Muscle layer of duodenum (tissue), 2 donors: Measurements from ENCODE around the gene PGP.
"Not testable (repeated sequence)": the region's sequence is repeated elsewhere in the genome, so short reads cannot be mapped to it uniquely, and the experiment has no call there.

ENCODE experiments used
- H3K27ac ChIP-seq: one replicate; pipeline ENCODE4 v1.7.0; 2013; ENCODE audit warnings: mild to moderate bottlenecking, low read length
- H3K27me3 ChIP-seq: one replicate; pipeline ENCODE4 v1.7.0; 2013; ENCODE audit warnings: low read depth, mild to moderate bottlenecking, control low read depth, low read length
- H3K36me3 ChIP-seq, 2 donors: one replicate each; pipeline ENCODE4 v1.7.0; 2013; ENCODE audit warnings: low read length in 2 of 2, control low read depth in 1 of 2, mild to moderate bottlenecking in 1 of 2; ENCODE audit not compliant: insufficient read depth in 2 of 2, control insufficient read depth in 1 of 2
- H3K4me1 ChIP-seq, 2 donors: one replicate each; pipeline ENCODE4 v1.7.0; 2013; ENCODE audit warnings: low read length in 2 of 2, mild to moderate bottlenecking in 2 of 2, control low read depth in 1 of 2, moderate library complexity in 1 of 2; ENCODE audit not compliant: insufficient read depth in 2 of 2, control insufficient read depth in 1 of 2
- H3K4me3 ChIP-seq, 2 donors: one replicate each; pipeline ENCODE4 v1.7.0; 2013; ENCODE audit warnings: low read length in 2 of 2, low read depth in 1 of 2, mild to moderate bottlenecking in 1 of 2
- H3K9me3 ChIP-seq, 2 donors: one replicate each; pipeline ENCODE4 v1.7.0; 2013; ENCODE audit warnings: low read length in 2 of 2, control low read depth in 1 of 2, mild to moderate bottlenecking in 1 of 2; ENCODE audit not compliant: control insufficient read depth in 1 of 2
- donor health status: healthy.

PGP gene

DNA sequence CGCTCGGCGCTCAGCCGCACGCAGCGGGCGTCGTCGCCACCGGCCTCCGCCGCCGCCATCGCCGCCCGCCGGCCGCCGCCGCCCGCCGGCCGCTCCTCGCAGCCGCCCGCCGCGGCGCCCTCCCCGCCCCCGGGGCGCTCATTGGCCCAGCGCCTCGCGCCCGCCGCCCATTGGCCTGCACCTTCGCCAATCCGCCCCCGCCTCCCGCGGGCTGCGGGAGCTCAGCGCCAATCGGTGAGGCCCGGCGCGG, at the start of gene PGP:
TSS of gene PGP (minus strand) at position 122 of the 250 bp plus-strand sequence. CDS start at position 59, 63 bp downstream.
- Histone ChIP-seq H3K9me3 (no peaks in the 10 kb centered on the region), H3K4me3 (peak within 1 kb of the TSS; percentile 61 to 85), H3K4me1 (peaks cover 14 to 20% of the 10 kb centered on the region in 2 donors), H3K27me3 (no peaks in the 10 kb centered on the region), H3K36me3 (peaks cover 0 to 6% of the 10 kb centered on the region in 2 donors), H3K27ac (peak within 1 kb of the TSS; percentile 64)

GRCh38 chr16:2263026-2263425, 48.4 kb upstream of the PGP start:
- H3K27ac ChIP-seq, H3K4me3 ChIP-seq, H3K9me3 ChIP-seq, H3K27me3 ChIP-seq: not testable (repeated sequence)
- Histone ChIP-seq H3K4me1 (peaks cover 3 to 17% of the 10 kb centered on the region in 2 donors), H3K36me3 (peaks cover 34 to 38% of the 10 kb centered on the region in 2 donors)

- Histone ChIP-seq H3K27me3 (no peaks in the 10 kb centered on the region), H3K9me3 (no peaks in the 10 kb centered on the region), H3K27ac (no peak overlapping the region), H3K36me3 (peaks cover 62 to 64% of the 10 kb centered on the region in 2 donors), H3K4me3 (no peak overlapping the region), H3K4me1 (no peaks in the 10 kb centered on the region)
These were observed 45.6 kb upstream of the PGP start for GRCh38 chr16:2260250-2260649.

DNA sequence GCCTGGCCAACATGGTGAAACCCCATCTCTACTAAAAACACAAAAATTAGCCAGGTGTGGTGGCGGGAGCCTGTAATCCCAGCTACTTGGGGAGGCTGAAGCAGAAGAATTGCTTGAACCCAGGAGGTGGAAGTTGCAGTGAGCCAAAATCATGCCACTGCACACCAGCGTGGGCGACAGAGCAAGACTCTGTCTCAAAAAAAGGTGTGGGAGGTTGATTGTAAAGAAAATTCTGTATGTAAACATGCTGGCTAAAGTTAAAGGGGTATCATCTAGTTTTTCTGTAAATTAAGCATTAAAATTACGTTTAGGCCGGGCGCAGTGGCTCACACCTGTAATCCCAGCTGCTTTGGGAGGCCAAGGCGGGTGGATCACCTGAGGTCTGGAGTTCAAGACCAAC, 43.9 kb upstream of the PGP start:
- H3K4me1 ChIP-seq, H3K9me3 ChIP-seq, H3K4me3 ChIP-seq, H3K27ac ChIP-seq, H3K27me3 ChIP-seq: not testable (repeated sequence)
- H3K36me3 ChIP-seq = peaks cover 62 to 74% of the 10 kb centered on the region in 2 donors

GRCh38 chr16:2257726-2258125, 43.1 kb upstream of the PGP start:
- Histone ChIP-seq H3K4me3 (no peak overlapping the region), H3K27ac (no peak overlapping the region), H3K4me1 (no peaks in the 10 kb centered on the region), H3K27me3 (no peaks in the 10 kb centered on the region), H3K9me3 (no peaks in the 10 kb centered on the region), H3K36me3 (peaks cover 57 to 74% of the 10 kb centered on the region in 2 donors)

- Histone ChIP-seq H3K27ac (no peak overlapping the region), H3K27me3 (no peaks in the 10 kb centered on the region), H3K36me3 (peaks cover 46 to 63% of the 10 kb centered on the region in 2 donors), H3K9me3 (no peaks in the 10 kb centered on the region), H3K4me3 (no peak overlapping the region), H3K4me1 (peaks cover 3 to 8% of the 10 kb centered on the region in 2 donors)
These were observed 42.0 kb upstream of the PGP start for GRCh38 chr16:2256531-2257140.

DNA sequence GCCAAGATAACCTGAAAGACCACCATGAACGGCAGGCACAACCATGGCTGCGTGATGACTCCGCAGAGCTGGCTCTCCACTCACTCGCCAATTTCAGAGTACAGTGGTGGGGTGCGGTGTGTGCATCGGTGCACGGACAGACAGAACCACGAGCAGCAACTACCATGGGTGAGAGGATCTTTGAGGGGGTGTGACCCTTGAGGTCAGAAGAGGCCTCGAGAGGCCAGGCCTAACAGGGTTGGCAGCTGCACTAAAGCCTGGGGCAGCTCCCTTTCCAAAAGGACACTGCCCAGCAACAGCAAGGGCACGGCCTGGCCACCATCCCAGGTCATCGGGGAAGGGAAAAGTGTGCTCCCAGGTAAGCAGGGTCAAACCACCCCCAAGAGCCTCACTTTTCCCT, 38.7 kb upstream of the PGP start:
- Histone ChIP-seq H3K4me3 (no peak overlapping the region), H3K27ac (no peak overlapping the region), H3K36me3 (peaks cover 33 to 51% of the 10 kb centered on the region in 2 donors), H3K4me1 (peaks cover 3 to 18% of the 10 kb centered on the region in 2 donors), H3K9me3 (no peaks in the 10 kb centered on the region), H3K27me3 (no peaks in the 10 kb centered on the region)

- H3K36me3 ChIP-seq = peaks cover 29 to 47% of the 10 kb centered on the region in 2 donors
- H3K27me3 ChIP-seq = no peaks in the 10 kb centered on the region
- no peak overlapping the region for H3K27ac ChIP-seq
- H3K9me3 ChIP-seq = no peaks in the 10 kb centered on the region
- H3K4me1 ChIP-seq = peaks cover 3 to 18% of the 10 kb centered on the region in 2 donors
- H3K4me3 ChIP-seq = no peak overlapping the region
These were observed 38.1 kb upstream of the PGP start for GRCh38 chr16:2252806-2253148.

DNA sequence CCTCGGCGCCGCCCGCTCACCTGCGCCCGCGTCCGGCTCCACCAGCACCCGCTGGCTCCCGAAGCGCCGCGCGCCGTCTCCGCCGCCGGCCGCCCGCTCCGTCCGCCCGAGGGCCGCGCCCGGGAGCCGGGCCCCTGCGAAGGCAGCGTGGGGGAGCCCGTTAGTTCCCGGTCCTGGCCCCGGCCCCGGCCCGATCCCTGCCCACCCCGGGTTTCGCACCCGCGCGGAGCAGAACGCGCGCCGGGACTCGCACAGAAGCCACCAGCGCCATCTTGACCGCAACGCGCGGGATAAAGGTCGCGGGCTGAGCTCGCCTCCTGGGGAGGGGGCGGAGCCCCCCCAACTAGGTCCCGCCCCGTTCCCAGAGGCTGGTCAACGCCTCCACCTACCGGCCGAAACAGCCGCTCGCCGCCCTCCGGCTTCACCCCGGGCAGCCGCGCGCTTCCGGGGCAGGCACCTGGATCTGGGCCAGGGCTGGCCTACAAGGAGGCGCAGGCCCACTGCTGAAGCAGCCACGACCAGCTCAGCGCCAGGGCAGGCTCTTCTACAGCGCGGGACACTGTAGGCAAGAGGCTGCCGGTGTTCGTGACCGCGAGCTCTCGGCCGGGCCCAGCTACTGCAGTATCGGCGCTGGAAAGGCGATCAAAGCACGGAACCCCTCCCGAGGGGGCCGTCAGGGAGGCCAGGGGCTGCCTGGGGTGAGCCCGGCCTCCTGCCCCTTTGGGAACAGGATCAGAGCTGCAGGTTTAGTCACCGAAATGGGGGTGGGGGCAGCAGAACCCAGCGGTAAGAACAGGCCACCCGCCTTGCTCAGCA, 36.9 kb upstream of the PGP start, which contains the start of gene ECI1:
TSS of gene ECI1 (minus strand) at position 292 of the 816 bp plus-strand sequence. CDS start at position 271, 21 bp downstream.
- Histone ChIP-seq H3K4me1 (peaks cover 3 to 18% of the 10 kb centered on the region in 2 donors), H3K27me3 (no peaks in the 10 kb centered on the region), H3K27ac (peak within 1 kb of the TSS; percentile 69), H3K36me3 (peaks cover 19 to 38% of the 10 kb centered on the region in 2 donors), H3K9me3 (no peaks in the 10 kb centered on the region), H3K4me3 (peak within 1 kb of the TSS; percentile 64 to 72)

DNA sequence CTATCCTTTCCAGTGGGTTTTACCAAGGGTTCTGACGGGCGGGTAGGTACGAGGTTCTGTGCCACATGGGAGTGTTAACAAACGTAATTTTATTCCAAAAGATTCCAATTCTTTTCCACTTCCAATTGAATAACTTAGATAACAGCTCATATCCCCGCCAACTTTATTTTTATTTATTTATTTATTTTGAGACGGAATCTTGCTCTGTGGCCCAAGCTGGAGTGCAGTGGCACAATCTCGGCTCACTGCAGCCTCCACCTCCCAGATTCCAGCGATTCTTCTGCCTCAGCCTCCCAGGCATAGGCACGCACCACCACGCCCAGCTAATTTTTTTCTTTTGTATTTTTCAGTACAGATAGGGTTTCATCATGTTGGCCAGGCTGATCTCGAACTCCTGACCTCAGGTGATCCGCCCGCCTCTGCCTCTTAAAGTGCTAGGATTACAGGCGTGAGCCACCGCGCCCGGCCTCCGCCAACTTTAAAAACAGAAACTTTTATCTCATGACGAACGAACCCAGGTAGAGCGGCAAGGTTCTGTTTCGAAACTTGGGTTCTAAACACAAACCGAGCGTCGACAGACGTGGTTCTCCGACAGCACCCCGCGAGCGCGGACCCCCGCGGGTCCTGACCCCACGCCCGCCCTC, 36.1 kb upstream of the PGP start:
- Histone ChIP-seq H3K36me3 (peaks cover 18 to 38% of the 10 kb centered on the region in 2 donors), H3K9me3 (no peaks in the 10 kb centered on the region), H3K27ac (no peak overlapping the region), H3K4me3 (peak overlapping the region; percentile 64 to 72), H3K27me3 (no peaks in the 10 kb centered on the region), H3K4me1 (peaks cover 3 to 18% of the 10 kb centered on the region in 2 donors)

- no peaks in the 10 kb centered on the region for H3K27me3 ChIP-seq
- no peak overlapping the region for H3K27ac ChIP-seq
- peaks cover 20 to 46% of the 10 kb centered on the region in 2 donors for H3K36me3 ChIP-seq
- H3K4me3 ChIP-seq = no peak overlapping the region
- H3K4me1 ChIP-seq = peaks cover 0 to 10% of the 10 kb centered on the region in 2 donors
- H3K9me3 ChIP-seq = no peaks in the 10 kb centered on the region
These were observed 31.8 kb upstream of the PGP start for GRCh38 chr16:2246301-2246885.
